GM19240 (cell line): Measurements from ENCODE around the gene GJA8.
"Not testable (repeated sequence)": the region's sequence is repeated elsewhere in the genome, so short reads cannot be mapped to it uniquely, and the experiment has no call there.

ENCODE experiments used
- DNase-seq: peaks from one replicate; pipeline ENCODE4 v3.0.0; 2011; ENCODE audit warnings: low spot score; ENCODE audit not compliant: insufficient read length

GJA8 gene

DNA sequence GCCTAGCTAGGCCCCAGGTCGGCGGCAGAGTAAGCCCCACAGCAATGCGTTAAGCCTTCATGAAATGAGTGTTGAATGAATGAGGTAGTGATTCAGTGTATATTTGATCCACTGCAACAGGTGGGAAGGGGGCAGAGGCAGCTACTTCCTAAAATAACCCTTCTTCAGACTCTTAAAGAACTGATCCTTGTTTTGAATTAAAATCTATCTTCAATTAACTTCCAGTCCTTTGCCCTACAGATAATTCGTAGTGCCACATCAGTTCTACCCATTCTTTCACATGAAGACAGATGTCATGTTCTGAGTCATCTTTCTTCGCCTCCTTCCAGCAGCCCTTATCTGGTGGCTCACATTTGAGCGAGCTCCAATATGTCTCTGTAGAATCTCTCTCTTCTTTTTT lies 24.6 kb downstream of the GJA8 start:
- not testable (repeated sequence) for DNase-seq

- not testable (repeated sequence) for DNase-seq
Measured at GRCh38 chr1:147927689-147928088, 25.1 kb downstream of the GJA8 start.

- DNase-seq, result peak; percentile 41
Measured at GRCh38 chr1:147928236-147929132, 25.9 kb downstream of the GJA8 start, which contains the start of gene GPR89B. TSS of gene GPR89B (plus strand) at chr1:147928420. CDS start at chr1:147928537, 117 bp downstream.

GRCh38 chr1:147931137-147931536 lies 28.5 kb downstream of the GJA8 start:
- not testable (repeated sequence) for DNase-seq

GRCh38 chr1:147935296-147935695 lies 32.7 kb downstream of the GJA8 start:
- not testable (repeated sequence) for DNase-seq

- DNase-seq, result not testable (repeated sequence)
Measured at GRCh38 chr1:147940456-147940855, 37.9 kb downstream of the GJA8 start.

GRCh38 chr1:147942563-147942962 lies 40.0 kb downstream of the GJA8 start:
- not testable (repeated sequence) for DNase-seq

GRCh38 chr1:147949517-147949916 lies 46.9 kb downstream of the GJA8 start:
- not testable (repeated sequence) for DNase-seq
